B cell (primary cell): ENCODE results near the gene CYP2W1. TPM values are rescaled to one million over a fixed set of nuclear protein-coding genes. Genes with fewer than 3 reads are reported as not detected.

Experiments used
- ATAC-seq: fragments of 200-7000 bp; cut with Tn5 transposase; one replicate; pipeline ENCODE4 v1.10.0; 2021; ENCODE audit warnings: low read depth, mild to moderate bottlenecking, moderate number of reproducible peaks, moderate library complexity
- CTCF ChIA-PET: fragments of 350-600 bp; sonication (Branson Sonifier 250); formaldehyde crosslinking; loops from one replicate; lab custom pipeline; 2021; ENCODE audit warnings: antibody characterized with exemption, inconsistent platforms; lab: Charles Lee
- POLR2A ChIA-PET: fragments of 350-600 bp; sonication (Branson Sonifier 250); formaldehyde crosslinking; loops from one replicate; lab custom pipeline; 2021; ENCODE audit warnings: antibody characterized with exemption; lab: Charles Lee
- DNase-seq: peaks from one replicate; pipeline ENCODE4 v3.0.0; 2013
- H2AFZ ChIP-seq: 2 replicates; pipeline ENCODE4 v1.6.1; 2012; ENCODE audit warnings: mild to moderate bottlenecking, low read depth, low read length; ENCODE audit not compliant: insufficient read depth, poor library complexity, severe bottlenecking
- H3K27ac ChIP-seq, 2 donors: 1 replicate in 1 of 2; 2 replicates in 1 of 2; pipeline ENCODE4 v1.5.1; 2012 to 2013; ENCODE audit warnings: low read length in 2 of 2, mild to moderate bottlenecking in 2 of 2, moderate library complexity in 1 of 2
- H3K27me3 ChIP-seq, 4 experiments: fragments of 200-600 bp in 1 of 4; sonication (generic) in 1 of 4; replicated peaks in 1 of 4; 1 replicate in 2 of 4; 2 replicates in 2 of 4; pipeline versions ENCODE4 v1.6.1 to v1.7.0; 2013 to 2016; ENCODE audit warnings: low read length in 3 of 4, mild to moderate bottlenecking in 2 of 4, mixed read lengths in 1 of 4, moderate library complexity in 1 of 4; ENCODE audit not compliant: insufficient read depth in 4 of 4, control insufficient read depth in 3 of 4; ENCODE audit errors: control extremely low read depth in 1 of 4
- H3K36me3 ChIP-seq, 2 experiments: replicated peaks in 1 of 2; 1 replicate in 1 of 2; 2 replicates in 1 of 2; pipeline versions ENCODE4 v1.6.1 to v1.7.1; 2013; ENCODE audit warnings: low read length in 1 of 2; ENCODE audit not compliant: insufficient read depth in 2 of 2, control insufficient read depth in 1 of 2; ENCODE audit errors: control extremely low read depth in 1 of 2, extremely low read depth in 1 of 2
- H3K4me1 ChIP-seq, 2 donors: fragments of 200-600 bp in 1 of 2; sonication (generic) in 1 of 2; 1 replicate in 1 of 2; 2 replicates in 1 of 2; pipeline versions ENCODE4 v1.5.1 to v1.6.1; 2013 to 2017; ENCODE audit warnings: low read length in 2 of 2; ENCODE audit not compliant: control insufficient read depth in 2 of 2, insufficient read depth in 2 of 2
- H3K4me2 ChIP-seq: replicated peaks from 2 replicates; pipeline ENCODE3; 2012; ENCODE audit warnings: mild to moderate bottlenecking, low read depth, low read length; ENCODE audit not compliant: poor library complexity, severe bottlenecking
- H3K4me3 ChIP-seq, 5 experiments: fragments of 200-600 bp in 1 of 5; sonication (generic) in 1 of 5; 1 replicate in 3 of 5; 2 replicates in 2 of 5; pipeline versions ENCODE4 v1.5.1 to v1.7.0; 2011 to 2016; ENCODE audit warnings: low read length in 4 of 5, mild to moderate bottlenecking in 4 of 5, low read depth in 2 of 5, control low read depth in 1 of 5, moderate library complexity in 1 of 5; ENCODE audit not compliant: insufficient read depth in 1 of 5; ENCODE audit errors: control extremely low read depth in 1 of 5, extremely low read depth in 1 of 5
- H3K79me2 ChIP-seq: fragments of 200-600 bp; sonication (generic); one replicate; pipeline ENCODE4 v1.6.0; 2016; ENCODE audit warnings: low read length; ENCODE audit not compliant: control insufficient read depth, insufficient read depth
- H3K9ac ChIP-seq: fragments of 200-600 bp; sonication (generic); 2 replicates; pipeline ENCODE4 v1.6.1; 2017; ENCODE audit warnings: mild to moderate bottlenecking, low read length, moderate library complexity
- H3K9me3 ChIP-seq, 3 donors: one replicate each; pipeline versions ENCODE4 v1.6.1 to v1.7.1; 2013; ENCODE audit warnings: low read length in 2 of 3; ENCODE audit not compliant: control insufficient read depth in 2 of 3, insufficient read depth in 1 of 3; ENCODE audit errors: control extremely low read depth in 1 of 3
- H4K20me1 ChIP-seq: 2 replicates; pipeline ENCODE4 v1.6.0; 2012; ENCODE audit warnings: mild to moderate bottlenecking, low read length; ENCODE audit not compliant: insufficient read depth, control insufficient read depth, poor library complexity, severe bottlenecking
- H3K27ac Mint-ChIP-seq: one replicate; pipeline ENCODE4 v1.8.0; 2021; ENCODE audit warnings: mixed read lengths
- H3K27me3 Mint-ChIP-seq: one replicate; pipeline ENCODE4 v1.8.0; 2021; ENCODE audit warnings: mixed read lengths
- H3K4me1 Mint-ChIP-seq: one replicate; pipeline ENCODE4 v1.8.0; 2021; ENCODE audit warnings: mixed read lengths
- H3K4me3 Mint-ChIP-seq: one replicate; pipeline ENCODE4 v1.8.0; 2021; ENCODE audit warnings: mixed read lengths
- H3K9me3 Mint-ChIP-seq: one replicate; pipeline ENCODE4 v1.8.0; 2022; ENCODE audit warnings: mixed read lengths; ENCODE audit not compliant: insufficient read depth
- CTCF ChIP-seq: fragments of 200-600 bp; IDR thresholded peaks from one replicate; pipeline ENCODE4 v1.8.0; 2022; ENCODE audit warnings: antibody characterized with exemption, mild to moderate bottlenecking
- EZH2 ChIP-seq: IDR thresholded peaks from 2 replicates; pipeline ENCODE4 v1.6.1; 2012; ENCODE audit warnings: borderline replicate concordance, low read depth, mild to moderate bottlenecking, moderate library complexity, low read length; ENCODE audit not compliant: insufficient read depth, poor library complexity, severe bottlenecking
- WGBS: methylation state at CpG from one replicate; pipeline ENCODE4 v1.1.5; 2013; ENCODE audit warnings: missing lambda C conversion rate; ENCODE audit not compliant: insufficient coverage; 5-methylcytosine and 5-hydroxymethylcytosine counted together
- intact Hi-C: fragments of 100-400 bp; cut with micrococcal nuclease; formaldehyde crosslinking; loops from one replicate; pipeline ENCODE4 v1.10.0; 2022
- polyA plus RNA-seq: library from polyadenylated mRNA; depleted of rRNA; stranded (reverse); fragments of >200 nt; gene quantifications from 2 replicates; pipeline ENCODE4 v1.2.3, GENCODE V29; 2012
- total RNA-seq, 2 donors: library from RNA; stranded (reverse); fragments of 120-200 nt in 1 of 2; gene quantifications; 1 replicate in 1 of 2; 2 replicates in 1 of 2; pipeline versions ENCODE4 v1.2.3 to v1.2.4, GENCODE V29; 2013 to 2022

The CYP2W1 gene
- total and polyA plus RNA-seq, 2 donors (not counting 1 experiment from before 2014, with no cell fraction given) = not detected

GRCh38 chr7:988963-989529, 6.1 kb downstream of the CYP2W1 start:
- H3K9me3 ChIP-seq = no peaks in the 10 kb centered on the region
- peaks cover 8% of the 10 kb centered on the region for H3K27me3 Mint-ChIP-seq
- whole genome bisulfite sequencing = 76% methylated on average over 15 of the region's 15 CpGs
- no peak for ATAC-seq
- intact Hi-C loops = no loop called here
- no peak overlapping the region for H3K4me3 Mint-ChIP-seq
- peaks cover 6% of the 10 kb centered on the region for H3K4me1 Mint-ChIP-seq
- H3K9ac ChIP-seq = no peak overlapping the region
- H3K27ac Mint-ChIP-seq = no peak overlapping the region
- H3K27me3 ChIP-seq = peaks cover 0 to 40% (median 8%) of the 10 kb centered on the region in 4 experiments
- H3K27ac ChIP-seq = no peak overlapping the region
- H3K4me3 ChIP-seq = no peak overlapping the region
- no peak overlapping the region for H3K4me2 ChIP-seq
- no peaks in the 10 kb centered on the region for H3K79me2 ChIP-seq
- TF ChIP-seq CTCF = no peak
- no peak for TF ChIP-seq EZH2
- ChIA-PET CTCF (interaction anchor here (1.0 to 1.2 kb wide), 2 partner anchors 77 to 155 kb away, joined by 3 to 5 read pairs; no protein-coding TSS in a partner anchor), POLR2A (interaction anchor here (0.6 kb wide), 2 partner anchors 86 to 116 kb away, joined by 3 read pairs; no protein-coding TSS in a partner anchor)
- H3K4me1 ChIP-seq = peaks cover 0 to 9% of the 10 kb centered on the region in 2 donors
- H3K36me3 ChIP-seq = no peaks in the 10 kb centered on the region
- DNase-seq = no peak
- H3K9me3 Mint-ChIP-seq = no peaks in the 10 kb centered on the region
- H4K20me1 ChIP-seq = peaks cover 17% of the 10 kb centered on the region
- no peak overlapping the region for H2AFZ ChIP-seq

GRCh38 chr7:990352-990932, 7.5 kb downstream of the CYP2W1 start:
- intact Hi-C loops = no loop called here
- H3K27ac ChIP-seq = no peak overlapping the region

More at GRCh38 chr7:990352-990932, 7.5 kb downstream of the CYP2W1 start:
- 96% methylated on average over 33 of the region's 36 CpGs for WGBS
- Mint-ChIP-seq H3K9me3 (no peaks in the 10 kb centered on the region), H3K27me3 (peaks cover 8% of the 10 kb centered on the region), H3K4me1 (peaks cover 11% of the 10 kb centered on the region), H3K4me3 (no peak overlapping the region), H3K27ac (peak overlapping the region; percentile 37)
- H3K36me3 ChIP-seq = no peaks in the 10 kb centered on the region
- no peaks in the 10 kb centered on the region for H3K9me3 ChIP-seq
- no peak overlapping the region for H3K4me2 ChIP-seq
- H3K4me1 ChIP-seq = peaks cover 0 to 9% of the 10 kb centered on the region in 2 donors
- POLR2A ChIA-PET = interaction anchor here (6.2 kb wide), 1 partner anchor 74 kb away, joined by 47 read pairs; no protein-coding TSS in a partner anchor
- peaks cover 17% of the 10 kb centered on the region for H4K20me1 ChIP-seq
- DNase-seq = no peak
- H3K9ac ChIP-seq = no peak overlapping the region
- ATAC-seq = no peak
- H3K27me3 ChIP-seq = peaks cover 0 to 37% (median 8%) of the 10 kb centered on the region in 4 experiments
- H3K4me3 ChIP-seq = no peak overlapping the region
- CTCF ChIA-PET = interaction anchor here (0.9 to 10.9 kb wide), 6 partner anchors 8 to 186 kb away, joined by 4 to 496 read pairs (median 18); partner anchors contain the start of gene CYP2W1
- no peak overlapping the region for H2AFZ ChIP-seq
- TF ChIP-seq EZH2 (no peak), CTCF (no peak)
- H3K79me2 ChIP-seq = no peaks in the 10 kb centered on the region
